Amygdala (tissue), 56 donors: Measurements from ENCODE around the gene PCDHB14.
"Not testable (repeated sequence)": the region's sequence is repeated elsewhere in the genome, so short reads cannot be mapped to it uniquely, and the experiment has no call there.

Experiments
- DNase-seq, 56 donors: peaks; one replicate each; lab custom pipeline; 2025; lab: John Stamatoyannopoulos, UW

The PCDHB14 gene

GRCh38 chr5:141208478-141208877 lies 14.7 kb upstream of the PCDHB14 start, which contains the start of gene PCDHB12:
TSS of gene PCDHB12 (plus strand) at chr5:141208719. CDS start at chr5:141208908, 189 bp downstream.
- peak in 2 of 56 donors; percentile 16 to 23 for DNase-seq

GRCh38 chr5:141210281-141210680 lies 12.9 kb upstream of the PCDHB14 start:
- DNase-seq: not testable (repeated sequence)

DNA sequence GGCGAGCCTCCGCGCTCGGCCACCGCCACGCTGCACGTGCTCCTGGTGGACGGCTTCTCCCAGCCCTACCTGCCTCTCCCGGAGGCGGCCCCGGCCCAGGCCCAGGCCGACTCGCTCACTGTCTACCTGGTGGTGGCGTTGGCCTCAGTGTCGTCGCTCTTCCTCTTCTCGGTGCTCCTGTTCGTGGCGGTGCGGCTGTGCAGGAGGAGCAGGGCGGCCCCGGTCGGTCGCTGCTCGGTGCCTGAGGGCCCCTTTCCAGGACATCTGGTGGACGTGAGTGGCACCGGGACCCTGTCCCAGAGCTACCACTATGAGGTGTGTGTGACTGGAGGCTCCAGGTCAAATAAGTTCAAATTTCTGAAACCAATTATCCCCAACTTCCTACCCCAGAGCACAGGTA lies 12.3 kb upstream of the PCDHB14 start:
- not testable (repeated sequence) for DNase-seq

- peak in 10 of 56 donors; percentile 4 to 40 (median 10) for DNase-seq
Observed at GRCh38 chr5:141213656-141214339, 9.3 kb upstream of the PCDHB14 start, which contains the start of gene PCDHB13. TSS of gene PCDHB13 (plus strand) at chr5:141213919. CDS start at chr5:141214124, 205 bp downstream.

GRCh38 chr5:141214583-141214982 lies 8.6 kb upstream of the PCDHB14 start:
- not testable (repeated sequence) for DNase-seq

- not testable (repeated sequence) for DNase-seq
Observed at GRCh38 chr5:141215504-141215903, 7.6 kb upstream of the PCDHB14 start.

DNA sequence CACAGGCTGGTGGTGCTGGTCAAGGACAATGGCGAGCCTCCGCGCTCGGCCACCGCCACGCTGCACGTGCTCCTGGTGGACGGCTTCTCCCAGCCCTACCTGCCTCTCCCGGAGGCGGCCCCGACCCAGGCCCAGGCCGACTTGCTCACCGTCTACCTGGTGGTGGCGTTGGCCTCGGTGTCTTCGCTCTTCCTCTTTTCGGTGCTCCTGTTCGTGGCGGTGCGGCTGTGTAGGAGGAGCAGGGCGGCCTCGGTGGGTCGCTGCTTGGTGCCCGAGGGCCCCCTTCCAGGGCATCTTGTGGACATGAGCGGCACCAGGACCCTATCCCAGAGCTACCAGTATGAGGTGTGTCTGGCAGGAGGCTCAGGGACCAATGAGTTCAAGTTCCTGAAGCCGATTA lies 7.1 kb upstream of the PCDHB14 start:
- DNase-seq: not testable (repeated sequence)

DNA sequence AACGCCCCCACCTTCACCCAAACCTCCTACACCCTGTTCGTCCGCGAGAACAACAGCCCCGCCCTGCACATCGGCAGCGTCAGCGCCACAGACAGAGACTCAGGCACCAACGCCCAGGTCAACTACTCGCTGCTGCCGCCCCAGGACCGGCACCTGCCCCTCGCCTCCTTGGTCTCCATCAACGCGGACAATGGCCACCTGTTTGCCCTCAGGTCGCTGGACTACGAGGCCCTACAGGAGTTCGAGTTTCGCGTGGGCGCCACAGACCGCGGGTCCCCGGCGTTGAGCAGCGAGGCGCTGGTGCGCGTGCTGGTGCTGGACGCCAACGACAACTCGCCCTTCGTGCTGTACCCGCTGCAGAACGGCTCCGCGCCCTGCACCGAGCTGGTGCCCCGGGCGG lies 1.7 kb downstream of the PCDHB14 start:
- not testable (repeated sequence) for DNase-seq

GRCh38 chr5:141225421-141225820 lies 2.3 kb downstream of the PCDHB14 start:
- not testable (repeated sequence) for DNase-seq

GRCh38 chr5:141234109-141234667 lies 11.0 kb downstream of the PCDHB14 start:
- DNase-seq: no peak

DNA sequence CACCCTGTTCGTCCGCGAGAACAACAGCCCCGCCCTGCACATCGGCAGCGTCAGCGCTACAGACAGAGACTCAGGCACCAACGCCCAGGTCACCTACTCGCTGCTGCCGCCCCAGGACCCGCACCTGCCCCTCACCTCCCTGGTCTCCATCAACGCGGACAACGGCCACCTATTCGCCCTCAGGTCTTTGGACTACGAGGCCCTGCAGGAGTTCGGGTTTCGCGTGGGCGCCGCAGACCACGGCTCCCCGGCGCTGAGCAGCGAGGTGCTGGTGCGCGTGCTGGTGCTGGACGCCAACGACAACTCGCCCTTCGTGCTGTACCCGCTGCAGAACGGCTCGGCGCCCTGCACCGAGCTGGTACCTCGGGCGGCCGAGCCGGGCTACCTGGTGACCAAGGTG lies 12.8 kb downstream of the PCDHB14 start:
- DNase-seq: not testable (repeated sequence)

- no peak for DNase-seq
Observed at GRCh38 chr5:141236516-141237313, 13.6 kb downstream of the PCDHB14 start.

DNA sequence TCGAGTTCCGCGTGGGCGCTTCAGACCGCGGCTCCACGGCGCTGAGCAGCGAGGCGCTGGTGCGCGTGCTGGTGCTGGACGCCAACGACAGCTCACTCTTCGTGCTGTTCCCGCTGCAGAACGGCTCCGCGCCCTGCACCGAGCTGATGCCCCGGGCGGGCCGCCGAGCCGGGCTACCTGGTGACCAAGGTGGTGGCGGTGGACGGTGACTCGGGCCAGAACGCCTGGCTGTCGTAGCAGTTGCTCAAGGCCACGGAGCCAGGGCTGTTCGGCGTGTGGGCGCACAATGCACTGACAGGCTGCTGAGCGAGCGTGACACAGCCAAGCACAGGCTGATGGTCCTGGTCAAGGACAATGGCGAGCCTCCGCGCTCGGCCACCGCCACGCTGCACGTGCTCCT lies 18.4 kb downstream of the PCDHB14 start:
- no peak for DNase-seq

GRCh38 chr5:141245250-141245717 lies 22.1 kb downstream of the PCDHB14 start, which contains the start of gene PCDHB15:
TSS of gene PCDHB15 (plus strand) at chr5:141245395. CDS start at chr5:141245579, 184 bp downstream.
- DNase-seq: peak in 13 of 56 donors; percentile 1 to 52 (median 18)

- DNase-seq: not testable (repeated sequence)
Observed at GRCh38 chr5:141246971-141247370, 23.8 kb downstream of the PCDHB14 start.

DNA sequence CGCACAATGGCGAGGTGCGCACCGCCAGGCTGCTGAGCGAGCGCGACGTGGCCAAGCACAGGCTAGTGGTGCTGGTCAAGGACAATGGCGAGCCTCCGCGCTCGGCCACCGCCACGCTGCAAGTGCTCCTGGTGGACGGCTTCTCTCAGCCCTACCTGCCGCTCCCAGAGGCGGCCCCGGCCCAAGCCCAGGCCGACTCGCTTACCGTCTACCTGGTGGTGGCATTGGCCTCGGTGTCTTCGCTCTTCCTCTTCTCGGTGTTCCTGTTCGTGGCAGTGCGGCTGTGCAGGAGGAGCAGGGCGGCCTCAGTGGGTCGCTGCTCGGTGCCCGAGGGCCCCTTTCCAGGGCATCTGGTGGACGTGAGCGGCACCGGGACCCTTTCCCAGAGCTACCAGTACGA lies 24.3 kb downstream of the PCDHB14 start:
- not testable (repeated sequence) for DNase-seq

- DNase-seq: no peak
Observed at GRCh38 chr5:141250576-141250975, 27.4 kb downstream of the PCDHB14 start.

DNA sequence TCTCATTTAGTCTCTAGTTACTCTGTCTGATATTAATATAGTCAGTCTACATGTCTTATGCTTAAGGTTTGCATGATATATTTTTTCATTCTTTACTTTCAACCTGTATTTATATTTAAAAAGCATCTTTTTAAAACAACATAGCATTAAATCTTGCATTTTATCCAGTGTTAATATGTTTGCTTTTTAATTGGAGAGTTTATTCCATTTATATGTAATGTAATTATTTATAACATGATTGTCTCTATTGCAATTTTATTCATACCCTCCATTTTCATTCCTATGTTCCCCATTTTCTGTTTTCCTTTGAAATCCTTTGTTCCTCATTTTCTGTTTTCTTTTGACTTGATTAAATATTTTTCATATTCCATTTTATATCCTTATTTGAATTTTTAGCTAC lies 35.3 kb downstream of the PCDHB14 start:
- DNase-seq: no peak

DNA sequence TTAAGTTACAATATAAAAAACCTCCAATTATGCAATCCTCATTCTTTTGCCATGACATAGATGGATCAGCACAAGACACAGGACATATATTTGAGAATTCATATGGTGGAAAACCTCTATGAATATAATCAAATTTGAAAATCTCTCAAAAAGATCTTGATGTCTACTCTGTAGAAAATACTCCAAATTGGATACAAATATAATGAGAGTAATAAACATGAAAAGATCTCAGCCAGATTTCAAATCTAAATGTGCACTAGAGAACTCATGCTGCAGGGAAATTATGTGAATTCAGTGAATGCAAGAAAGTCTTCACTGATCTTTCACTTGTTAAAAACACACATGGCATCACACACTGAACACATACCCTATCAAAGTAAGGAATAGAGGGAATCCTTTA lies 35.8 kb downstream of the PCDHB14 start:
- no peak for DNase-seq

- no peak for DNase-seq
Observed at GRCh38 chr5:141260458-141261237, 37.5 kb downstream of the PCDHB14 start.
